OCI-LY3 (cell line): ENCODE results near the gene PDGFRA.

Experiments
- H2AFZ ChIP-seq: fragments of 200-600, 300-600 bp; shearing (Covaris generic); 2 replicates; pipeline ENCODE4 v1.6.0; 2014; ENCODE audit warnings: antibody characterized with exemption, low read depth, low read length
- H3K27ac ChIP-seq: fragments of 200-600, 300-600 bp; sonication (generic); 2 replicates; pipeline ENCODE4 v1.5.1; 2014; ENCODE audit warnings: mild to moderate bottlenecking, low read length, moderate library complexity, mixed read lengths
- H3K27me3 ChIP-seq: fragments of 200-600, 300-600 bp; sonication (generic); 2 replicates; pipeline ENCODE4 v1.6.1; 2014; ENCODE audit warnings: low read depth, low read length, mixed read lengths
- H3K36me3 ChIP-seq: fragments of 200-600, 300-600 bp; sonication (generic); replicated peaks from 2 replicates; pipeline ENCODE3; 2014; ENCODE audit warnings: low read depth, low read length, mixed read lengths
- H3K4me1 ChIP-seq: fragments of 300-600, 200-600 bp; sonication (generic); 2 replicates; pipeline ENCODE4 v1.6.1; 2014; ENCODE audit warnings: low read length, mixed read lengths
- H3K4me2 ChIP-seq: fragments of 200-600, 300-600 bp; sonication (generic); 2 replicates; pipeline ENCODE4 v1.6.1; 2014; ENCODE audit warnings: low read length, mixed read lengths
- H3K4me3 ChIP-seq: fragments of 300-600, 200-600 bp; sonication (generic); 2 replicates; pipeline ENCODE4 v1.5.1; 2014; ENCODE audit warnings: antibody characterized with exemption, mild to moderate bottlenecking, low read length, moderate library complexity
- H3K79me2 ChIP-seq: fragments of 300-600, 200-600 bp; shearing (Covaris generic); 2 replicates; pipeline ENCODE4 v1.6.1; 2014; ENCODE audit warnings: mild to moderate bottlenecking, low read length, mixed read lengths
- H3K9ac ChIP-seq: fragments of 300-600, 200-600 bp; shearing (Covaris generic); 2 replicates; pipeline ENCODE4 v1.6.0; 2014; ENCODE audit warnings: mild to moderate bottlenecking, low read length, moderate library complexity
- H3K9me3 ChIP-seq: fragments of 200-600, 300-600 bp; shearing (Covaris generic); 2 replicates; pipeline ENCODE4 v1.6.1; 2014; ENCODE audit warnings: low read length, mixed read lengths; ENCODE audit not compliant: insufficient read depth
- H4K20me1 ChIP-seq: fragments of 200-600, 300-600 bp; sonication (generic); 2 replicates; pipeline ENCODE4 v1.6.1; 2016; ENCODE audit warnings: low read length, mixed read lengths; ENCODE audit not compliant: insufficient read depth
- CTCF ChIP-seq: fragments of 200-600, 300-600 bp; sonication (generic); IDR thresholded peaks from 2 replicates; pipeline ENCODE4 v1.5.1; 2014; ENCODE audit warnings: antibody characterized with exemption, low read length, low read depth
- EZH2phosphoT487 ChIP-seq: fragments of 200-600 bp; shearing (Covaris generic); IDR thresholded peaks from 2 replicates; pipeline ENCODE4 v1.6.1; 2018; ENCODE audit warnings: antibody characterized with exemption, mixed run types, low read depth

The PDGFRA gene

GRCh38 chr4:54197926-54198325, 31.2 kb upstream of the PDGFRA start:
- H3K9ac ChIP-seq = no peak overlapping the region
- H3K4me2 ChIP-seq = no peak overlapping the region
- no peaks in the 10 kb centered on the region for H3K9me3 ChIP-seq
- H3K27ac ChIP-seq = no peak overlapping the region
- TF ChIP-seq EZH2phosphoT487 = no peak
- TF ChIP-seq CTCF = no peak
- no peaks in the 10 kb centered on the region for H4K20me1 ChIP-seq
- H3K4me3 ChIP-seq = no peak overlapping the region
- no peak overlapping the region for H2AFZ ChIP-seq
- no peaks in the 10 kb centered on the region for H3K36me3 ChIP-seq
- H3K27me3 ChIP-seq = no peaks in the 10 kb centered on the region
- H3K4me1 ChIP-seq = no peaks in the 10 kb centered on the region
- no peaks in the 10 kb centered on the region for H3K79me2 ChIP-seq

GRCh38 chr4:54199919-54200318, 29.2 kb upstream of the PDGFRA start:
- Histone ChIP-seq H3K4me1 (no peaks in the 10 kb centered on the region), H2AFZ (no peak overlapping the region), H4K20me1 (no peaks in the 10 kb centered on the region), H3K27me3 (no peaks in the 10 kb centered on the region), H3K79me2 (no peaks in the 10 kb centered on the region), H3K9ac (no peak overlapping the region), H3K27ac (no peak overlapping the region), H3K9me3 (no peaks in the 10 kb centered on the region), H3K4me2 (no peak overlapping the region), H3K36me3 (no peaks in the 10 kb centered on the region), H3K4me3 (no peak overlapping the region)
- TF ChIP-seq EZH2phosphoT487 (no peak), CTCF (no peak)

- Histone ChIP-seq H3K27ac (no peak overlapping the region), H3K36me3 (no peaks in the 10 kb centered on the region), H3K79me2 (no peaks in the 10 kb centered on the region), H2AFZ (no peak overlapping the region), H3K4me1 (no peaks in the 10 kb centered on the region), H3K9ac (no peak overlapping the region), H4K20me1 (no peaks in the 10 kb centered on the region), H3K27me3 (peaks cover 5% of the 10 kb centered on the region; the same call in 1 of the 2 replicates), H3K4me3 (no peak overlapping the region), H3K9me3 (no peaks in the 10 kb centered on the region), H3K4me2 (no peak overlapping the region)
- TF ChIP-seq EZH2phosphoT487 (no peak), CTCF (no peak)
These were observed 19.5 kb upstream of the PDGFRA start for GRCh38 chr4:54209617-54210016.

GRCh38 chr4:54213001-54213400, 16.1 kb upstream of the PDGFRA start:
- H3K4me3 ChIP-seq = no peak overlapping the region
- H3K27ac ChIP-seq = no peak overlapping the region
- H3K79me2 ChIP-seq = no peaks in the 10 kb centered on the region
- H3K4me2 ChIP-seq = no peak overlapping the region
- no peak overlapping the region for H3K9ac ChIP-seq
- H4K20me1 ChIP-seq = no peaks in the 10 kb centered on the region
- H3K36me3 ChIP-seq = no peaks in the 10 kb centered on the region
- H3K9me3 ChIP-seq = no peaks in the 10 kb centered on the region
- H2AFZ ChIP-seq = no peak overlapping the region
- H3K27me3 ChIP-seq = peaks cover 11% of the 10 kb centered on the region
- no peak for TF ChIP-seq EZH2phosphoT487
- no peak for TF ChIP-seq CTCF
- peaks cover 2% of the 10 kb centered on the region for H3K4me1 ChIP-seq
